ENCODE measurements around the gene FAM3C.
"Not testable (repeated sequence)": the region's sequence is repeated elsewhere in the genome, so short reads cannot be mapped to it uniquely, and the experiment has no call there.

FAM3C gene

DNA sequence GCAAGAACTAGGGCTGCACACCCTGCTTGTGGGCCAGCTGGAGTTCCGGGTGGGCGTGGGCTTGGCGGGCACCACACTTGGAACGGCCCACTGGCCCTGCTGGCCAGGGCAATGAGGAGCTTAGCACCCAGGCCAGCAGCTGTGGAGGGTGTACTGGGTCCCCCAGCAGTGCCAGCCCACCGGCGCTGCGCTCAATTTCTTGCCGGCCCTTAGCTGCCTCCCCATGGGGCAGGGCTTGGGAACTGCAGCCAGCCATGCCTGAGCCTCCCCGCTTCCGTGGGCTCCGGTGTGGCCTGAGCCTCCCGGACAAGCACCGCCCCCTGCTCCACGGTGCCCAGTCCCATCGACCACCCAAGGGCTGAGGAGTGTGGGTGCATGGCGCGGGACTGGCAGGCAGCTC lies 25.6 kb upstream of the FAM3C start:
- not testable (repeated sequence) for H3K27ac Mint-ChIP-seq; H3K9me3 Mint-ChIP-seq; H3K4me1 Mint-ChIP-seq (ENCODE audit: low read depth)

DNA sequence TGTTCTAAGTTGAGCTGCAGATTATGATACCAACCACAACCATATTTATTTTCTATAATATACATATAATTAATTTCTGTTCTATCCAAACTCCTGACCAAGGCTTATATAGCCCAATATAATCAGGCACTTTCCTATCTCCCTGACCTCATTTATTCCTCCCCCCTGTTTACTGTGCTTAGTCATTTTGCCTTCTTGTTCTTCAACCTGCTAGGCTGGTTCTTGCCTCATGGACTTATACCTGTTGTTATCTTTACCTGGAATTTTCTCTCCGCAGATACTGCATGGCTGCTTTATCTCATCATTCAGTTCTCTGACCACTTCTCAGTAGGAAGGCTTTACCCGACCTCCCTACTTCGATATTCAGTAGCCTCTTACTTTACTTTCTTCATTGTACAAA lies 24.9 kb upstream of the FAM3C start:
- H3K27ac Mint-ChIP-seq = no peak overlapping the region
- no peaks in the 10 kb centered on the region for H3K36me3 Mint-ChIP-seq (ENCODE audit: low read depth)
- H3K4me3 Mint-ChIP-seq = no peak overlapping the region
- peaks cover 4% of the 10 kb centered on the region for H3K27me3 Mint-ChIP-seq
- no peaks in the 10 kb centered on the region for H3K9me3 Mint-ChIP-seq
- H3K4me1 Mint-ChIP-seq (ENCODE audit: low read depth) = no peaks in the 10 kb centered on the region

More for the DNA sequence above, 25.6 kb upstream of the FAM3C start:
- not testable (repeated sequence) for H3K27me3 Mint-ChIP-seq; H3K36me3 Mint-ChIP-seq (ENCODE audit: low read depth); H3K4me3 Mint-ChIP-seq

DNA sequence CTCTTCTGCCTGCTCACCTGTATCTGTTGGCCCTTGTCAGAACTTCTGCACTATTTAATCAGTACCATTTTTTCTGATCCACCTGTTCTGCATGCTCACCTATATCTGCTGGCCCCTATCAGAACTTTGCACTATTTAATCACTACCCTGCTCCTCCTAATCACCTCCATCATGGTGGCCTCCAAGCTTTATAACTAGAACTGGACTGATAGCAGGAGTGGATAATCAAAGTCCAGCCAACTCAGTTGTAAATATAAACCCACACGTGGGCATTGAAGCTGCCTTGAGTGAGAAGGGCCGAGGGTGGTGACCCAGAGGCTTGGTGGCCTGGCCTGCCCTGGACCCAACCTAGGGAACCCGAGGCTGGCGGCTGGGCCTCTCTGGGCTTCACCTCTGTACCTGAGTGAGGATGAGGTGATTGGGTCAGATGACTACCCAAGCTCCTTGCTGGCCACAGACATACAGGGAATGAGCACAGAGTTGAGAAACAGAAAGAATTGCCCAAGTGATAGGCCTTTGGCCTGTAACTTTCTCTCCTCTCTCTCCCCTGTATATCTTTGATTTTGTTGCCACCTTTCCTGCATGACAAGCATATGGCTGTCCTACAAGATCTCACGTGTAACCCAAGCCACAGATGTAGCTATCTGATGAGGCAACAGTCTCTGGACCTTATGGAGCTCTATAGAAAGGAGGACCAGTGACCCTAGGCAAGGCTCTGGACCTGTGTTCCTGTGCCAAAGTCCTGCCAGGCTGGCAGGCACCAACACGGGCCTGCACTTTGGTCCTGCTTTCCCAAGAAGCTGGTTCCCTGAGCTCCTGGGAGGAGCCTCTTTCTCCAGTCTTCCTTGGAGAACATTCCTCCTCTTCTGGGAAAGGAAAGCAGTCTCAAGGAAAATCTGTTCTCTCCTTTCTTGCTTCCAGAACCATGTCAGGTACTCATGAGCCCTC lies 23.4 kb upstream of the FAM3C start:
- Mint-ChIP-seq H3K4me1 (ENCODE audit: low read depth) (no peaks in the 10 kb centered on the region), H3K36me3 (ENCODE audit: low read depth) (no peaks in the 10 kb centered on the region), H3K9me3 (no peaks in the 10 kb centered on the region), H3K4me3 (no peak overlapping the region), H3K27me3 (peaks cover under 1% of the 10 kb centered on the region), H3K27ac (no peak overlapping the region)

DNA sequence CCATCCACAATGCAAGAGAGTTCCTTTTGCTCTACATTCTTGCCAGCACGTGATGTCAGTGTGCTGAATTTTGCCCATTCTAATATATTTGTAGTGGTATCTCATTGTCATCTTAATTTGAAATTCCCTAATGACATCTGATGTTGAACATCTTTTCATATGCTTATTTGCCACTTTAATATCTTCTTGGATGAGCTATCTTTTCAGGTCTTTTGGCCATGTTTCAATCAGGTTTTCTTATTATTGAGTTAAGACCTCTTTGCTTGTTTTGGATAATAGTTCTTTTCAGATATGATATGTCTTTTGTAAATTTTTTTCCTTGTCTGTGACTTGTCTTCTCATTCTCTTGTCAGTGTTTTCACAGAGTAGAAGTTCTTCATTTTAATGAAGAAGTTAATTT lies 20.4 kb upstream of the FAM3C start:
- no peaks in the 10 kb centered on the region for H3K9me3 Mint-ChIP-seq
- no peak overlapping the region for H3K27ac Mint-ChIP-seq
- no peaks in the 10 kb centered on the region for H3K36me3 Mint-ChIP-seq (ENCODE audit: low read depth)
- no peaks in the 10 kb centered on the region for H3K27me3 Mint-ChIP-seq
- peaks cover 3% of the 10 kb centered on the region for H3K4me1 Mint-ChIP-seq (ENCODE audit: low read depth)
- no peak overlapping the region for H3K4me3 Mint-ChIP-seq

DNA sequence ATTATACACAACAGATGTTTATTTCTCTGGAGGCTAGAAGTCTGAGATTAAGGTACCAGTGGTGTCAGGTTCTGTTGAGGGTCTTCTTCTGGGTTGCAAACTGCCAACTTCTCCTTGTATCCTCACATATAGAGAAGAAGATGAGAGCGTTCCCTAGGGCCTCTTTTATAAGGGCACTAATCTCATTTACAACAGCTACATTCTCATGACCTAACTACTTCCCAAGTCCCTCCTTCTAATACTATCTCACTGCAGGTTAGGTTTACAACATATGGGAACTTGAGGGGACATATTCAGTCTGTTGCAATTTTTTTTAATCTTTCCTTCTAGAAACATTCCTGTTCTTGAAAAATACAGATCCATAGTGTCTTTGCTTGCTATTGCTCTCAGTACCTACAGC lies 18.3 kb upstream of the FAM3C start:
- Mint-ChIP-seq H3K4me1 (ENCODE audit: low read depth) (peaks cover 12% of the 10 kb centered on the region), H3K4me3 (no peak overlapping the region), H3K27ac (no peak overlapping the region), H3K9me3 (no peaks in the 10 kb centered on the region), H3K27me3 (no peaks in the 10 kb centered on the region), H3K36me3 (ENCODE audit: low read depth) (no peaks in the 10 kb centered on the region)

DNA sequence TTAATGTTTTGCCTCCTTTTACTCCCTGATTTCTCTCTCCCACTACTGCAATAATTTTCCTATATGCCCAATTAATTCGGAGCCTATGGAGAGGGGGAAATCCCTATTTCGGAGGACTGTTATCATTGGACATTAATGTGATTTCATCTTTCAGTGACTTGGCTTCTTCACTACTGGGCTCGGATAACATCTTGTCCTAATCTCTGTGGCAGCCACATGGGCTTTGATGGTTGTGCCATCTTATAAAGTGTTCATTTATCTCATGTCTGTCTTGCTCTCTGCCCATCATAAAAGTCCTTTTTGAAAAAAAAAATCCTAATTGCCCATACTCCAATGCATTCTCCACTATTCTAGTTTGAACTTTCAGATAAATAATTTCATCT lies 15.5 kb upstream of the FAM3C start:
- Mint-ChIP-seq H3K27ac (no peak overlapping the region), H3K36me3 (ENCODE audit: low read depth) (no peaks in the 10 kb centered on the region)

DNA sequence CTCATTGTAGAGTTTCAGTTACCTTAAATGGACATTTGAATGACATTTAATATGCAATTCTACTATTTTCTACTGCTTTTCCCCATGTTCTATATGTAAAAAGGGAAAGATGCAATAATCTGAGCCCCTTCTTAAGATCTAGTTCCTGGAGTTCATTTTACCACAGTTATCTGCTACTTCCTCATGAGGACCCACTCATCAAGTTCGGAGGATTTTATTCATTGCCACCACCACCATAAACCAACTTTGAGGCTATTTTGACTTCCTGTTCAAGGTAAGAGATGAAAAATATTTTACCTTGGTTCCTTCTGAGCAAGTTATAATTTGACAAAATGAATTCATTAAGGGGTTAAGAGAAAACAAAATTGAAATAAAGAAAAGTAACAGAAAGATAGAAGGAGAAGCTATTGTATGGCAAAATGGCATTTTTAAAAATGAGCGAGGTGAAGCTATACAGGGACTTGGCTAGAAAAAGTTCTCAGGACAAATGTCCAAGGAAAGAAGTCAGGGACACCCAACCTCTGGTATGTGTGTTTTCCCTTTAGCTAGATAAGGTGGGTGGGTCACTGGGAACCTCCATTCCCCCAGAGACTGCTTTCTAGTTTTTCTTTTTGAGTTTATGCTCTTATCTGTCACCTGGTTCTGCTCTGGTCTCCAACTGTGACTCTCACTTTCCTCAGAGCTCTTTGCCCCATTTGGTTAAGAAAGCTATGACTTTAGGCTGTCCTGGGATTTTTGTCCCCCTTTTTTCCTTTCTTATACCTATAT lies 14.9 kb upstream of the FAM3C start:
- Mint-ChIP-seq H3K4me3 (no peak overlapping the region), H3K9me3 (no peaks in the 10 kb centered on the region), H3K36me3 (ENCODE audit: low read depth) (no peaks in the 10 kb centered on the region), H3K4me1 (ENCODE audit: low read depth) (peaks cover 12% of the 10 kb centered on the region), H3K27me3 (no peaks in the 10 kb centered on the region), H3K27ac (no peak overlapping the region)

More for the DNA sequence above, 15.5 kb upstream of the FAM3C start:
- Mint-ChIP-seq H3K4me3 (no peak overlapping the region), H3K9me3 (no peaks in the 10 kb centered on the region), H3K27me3 (no peaks in the 10 kb centered on the region), H3K4me1 (ENCODE audit: low read depth) (peaks cover 12% of the 10 kb centered on the region)

DNA sequence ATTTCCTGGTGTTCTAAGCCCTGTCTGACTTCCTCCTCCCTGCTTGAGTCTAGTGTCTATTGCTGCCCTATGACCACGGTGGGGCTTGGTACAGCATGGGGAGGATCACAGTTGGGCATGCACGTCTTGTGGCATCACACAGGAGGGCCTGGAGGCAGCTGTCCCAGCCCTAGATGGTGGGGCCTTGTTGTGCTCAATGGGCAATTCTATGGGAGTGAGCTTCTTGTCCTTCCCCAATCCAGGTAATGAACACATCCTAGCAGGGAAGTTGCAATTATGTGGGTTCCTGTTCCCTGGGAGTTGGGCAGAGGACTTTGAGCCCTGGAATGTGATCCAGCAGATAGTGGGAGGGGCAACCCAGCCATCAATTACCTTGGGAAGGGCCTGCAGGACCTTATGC lies 10.8 kb upstream of the FAM3C start:
- H3K27me3 Mint-ChIP-seq = no peaks in the 10 kb centered on the region
- no peaks in the 10 kb centered on the region for H3K9me3 Mint-ChIP-seq
- peaks cover 30% of the 10 kb centered on the region for H3K4me1 Mint-ChIP-seq (ENCODE audit: low read depth)

DNA sequence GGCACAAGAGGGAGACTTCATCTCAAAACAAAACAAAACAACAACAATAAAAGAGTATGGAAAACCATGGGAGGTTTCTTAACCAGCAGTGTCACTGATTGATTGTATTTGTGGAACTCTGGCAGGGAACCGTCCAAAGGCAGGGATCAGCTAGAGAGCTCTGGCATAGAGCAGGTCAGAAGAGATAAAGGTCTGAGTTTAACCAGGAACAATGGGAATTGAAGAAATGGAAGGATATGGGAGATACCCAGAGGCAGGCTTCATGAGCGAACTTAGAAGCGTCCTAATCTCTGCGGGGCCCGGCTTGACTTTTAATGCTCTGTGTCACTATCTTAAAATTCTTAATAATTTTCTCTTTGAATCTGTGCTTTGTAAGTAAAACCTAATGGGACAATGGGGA lies 10.4 kb upstream of the FAM3C start:
- Mint-ChIP-seq H3K4me3 (no peak overlapping the region), H3K4me1 (ENCODE audit: low read depth) (peaks cover 29% of the 10 kb centered on the region), H3K9me3 (no peaks in the 10 kb centered on the region), H3K27ac (no peak overlapping the region), H3K36me3 (ENCODE audit: low read depth) (no peaks in the 10 kb centered on the region), H3K27me3 (no peaks in the 10 kb centered on the region)

More for the DNA sequence above, 10.8 kb upstream of the FAM3C start:
- Mint-ChIP-seq H3K27ac (no peak overlapping the region), H3K4me3 (no peak overlapping the region), H3K36me3 (ENCODE audit: low read depth) (no peaks in the 10 kb centered on the region)

DNA sequence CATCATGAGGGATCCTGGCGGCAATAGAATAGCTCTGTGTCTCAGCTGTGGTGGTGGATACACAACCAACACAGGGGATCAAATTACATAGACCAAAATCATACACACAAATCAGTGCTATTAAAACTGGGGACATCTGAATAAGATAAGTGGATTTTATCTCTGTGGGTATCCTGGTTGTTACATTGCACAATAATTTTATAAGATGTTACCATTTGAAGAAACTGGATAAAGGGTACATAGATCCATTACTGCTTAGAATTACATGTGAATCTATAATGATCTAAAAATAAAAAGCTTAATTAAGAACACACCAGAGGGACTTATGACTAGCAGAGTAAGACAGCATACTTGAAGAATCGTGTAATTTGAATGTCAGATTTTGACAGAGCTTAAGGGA lies 8.2 kb upstream of the FAM3C start:
- no peaks in the 10 kb centered on the region for H3K36me3 Mint-ChIP-seq (ENCODE audit: low read depth)
- H3K4me1 Mint-ChIP-seq (ENCODE audit: low read depth) = peaks cover 20% of the 10 kb centered on the region
- no peak overlapping the region for H3K4me3 Mint-ChIP-seq
- no peaks in the 10 kb centered on the region for H3K9me3 Mint-ChIP-seq
- H3K27me3 Mint-ChIP-seq = no peaks in the 10 kb centered on the region
- H3K27ac Mint-ChIP-seq = no peak overlapping the region

DNA sequence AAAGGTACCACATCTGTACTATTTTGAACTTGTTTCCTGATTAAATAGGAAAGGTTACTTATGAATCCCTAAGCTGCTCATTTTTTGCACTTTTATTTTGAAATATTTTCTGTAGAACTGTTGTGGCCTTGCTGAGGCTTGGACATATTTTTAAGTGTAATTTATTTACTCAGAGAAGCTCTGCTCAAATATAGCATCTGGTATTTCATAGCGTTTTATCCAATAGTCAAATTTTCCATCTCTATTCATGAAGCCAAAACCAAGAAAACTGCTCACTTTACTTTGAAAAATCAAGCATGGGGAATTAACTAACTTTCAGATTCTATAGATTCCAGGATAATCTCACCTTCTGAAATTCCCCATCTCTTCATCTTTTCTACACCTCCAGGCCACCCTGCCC lies 6.6 kb upstream of the FAM3C start:
- H3K4me1 Mint-ChIP-seq (ENCODE audit: low read depth) = peaks cover 20% of the 10 kb centered on the region
- H3K9me3 Mint-ChIP-seq = no peaks in the 10 kb centered on the region
- H3K36me3 Mint-ChIP-seq (ENCODE audit: low read depth) = no peaks in the 10 kb centered on the region
- H3K27ac Mint-ChIP-seq = no peak overlapping the region
- H3K4me3 Mint-ChIP-seq = no peak overlapping the region
- H3K27me3 Mint-ChIP-seq = no peaks in the 10 kb centered on the region

DNA sequence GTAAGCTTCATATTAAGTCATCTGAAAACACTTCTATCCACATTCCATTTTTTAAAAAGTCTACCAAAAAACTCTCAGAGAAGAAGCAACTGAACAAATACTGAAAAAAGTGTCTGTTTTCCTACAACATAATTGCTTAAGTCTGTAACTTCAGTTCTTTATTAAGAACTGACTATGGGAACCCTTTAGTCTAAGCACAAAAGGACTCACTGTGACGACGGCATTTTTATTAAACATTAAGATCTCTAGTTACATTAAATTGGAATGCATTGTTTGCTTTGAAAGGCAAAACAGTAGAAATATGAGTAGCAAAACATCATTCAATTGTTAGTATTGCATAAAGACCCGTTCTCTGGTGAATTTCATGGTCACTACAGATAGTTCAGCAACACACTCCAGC lies 5.8 kb upstream of the FAM3C start:
- Mint-ChIP-seq H3K4me3 (no peak overlapping the region), H3K4me1 (ENCODE audit: low read depth) (peaks cover 25% of the 10 kb centered on the region), H3K9me3 (no peaks in the 10 kb centered on the region), H3K27ac (no peak overlapping the region), H3K36me3 (ENCODE audit: low read depth) (no peaks in the 10 kb centered on the region), H3K27me3 (no peaks in the 10 kb centered on the region)

DNA sequence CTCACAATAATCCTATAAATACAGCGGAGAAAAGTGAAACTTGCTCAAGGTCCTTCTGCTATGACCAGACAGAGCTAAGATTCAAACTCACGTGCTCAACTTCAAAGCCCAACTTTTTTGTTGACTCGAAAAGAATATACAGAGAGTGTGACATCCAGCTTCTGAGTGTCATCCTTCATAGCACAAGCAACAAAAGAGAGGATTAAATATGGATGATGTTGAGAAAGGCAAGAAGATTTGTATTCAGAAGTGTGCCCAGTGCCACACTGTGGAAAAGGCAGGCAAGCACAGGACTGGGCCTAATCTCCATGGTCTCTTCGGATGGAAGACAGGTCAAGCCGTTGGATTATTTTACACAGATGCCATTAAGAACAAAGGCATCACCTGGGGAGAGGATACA lies 2.1 kb upstream of the FAM3C start:
- no peak overlapping the region for H3K4me3 Mint-ChIP-seq
- no peaks in the 10 kb centered on the region for H3K9me3 Mint-ChIP-seq
- H3K4me1 Mint-ChIP-seq (ENCODE audit: low read depth) = peaks cover 41% of the 10 kb centered on the region
- H3K27ac Mint-ChIP-seq = no peak overlapping the region
- no peaks in the 10 kb centered on the region for H3K27me3 Mint-ChIP-seq
- H3K36me3 Mint-ChIP-seq (ENCODE audit: low read depth) = peaks cover 11% of the 10 kb centered on the region

DNA sequence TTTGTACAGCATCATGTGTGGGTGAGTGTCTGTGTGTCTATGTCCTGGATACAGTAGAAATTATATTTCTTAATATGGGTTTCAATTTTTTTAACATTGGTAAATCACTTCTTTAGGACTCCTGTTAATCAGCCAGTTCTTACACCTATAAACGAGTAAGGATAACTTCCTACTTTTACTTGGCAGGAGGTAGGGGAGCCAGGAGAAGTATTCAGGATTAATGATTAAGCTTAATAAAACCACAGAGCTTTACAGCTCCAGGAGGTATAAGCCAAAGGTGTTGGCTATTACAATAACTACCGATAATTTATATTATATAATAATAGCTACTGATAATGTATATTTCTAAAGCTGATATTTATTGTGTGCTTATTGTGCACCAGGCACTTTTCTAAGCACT lies 1.7 kb upstream of the FAM3C start:
- H3K4me1 Mint-ChIP-seq (ENCODE audit: low read depth) = peaks cover 41% of the 10 kb centered on the region
- H3K27ac Mint-ChIP-seq = no peak overlapping the region
- no peak overlapping the region for H3K4me3 Mint-ChIP-seq

DNA sequence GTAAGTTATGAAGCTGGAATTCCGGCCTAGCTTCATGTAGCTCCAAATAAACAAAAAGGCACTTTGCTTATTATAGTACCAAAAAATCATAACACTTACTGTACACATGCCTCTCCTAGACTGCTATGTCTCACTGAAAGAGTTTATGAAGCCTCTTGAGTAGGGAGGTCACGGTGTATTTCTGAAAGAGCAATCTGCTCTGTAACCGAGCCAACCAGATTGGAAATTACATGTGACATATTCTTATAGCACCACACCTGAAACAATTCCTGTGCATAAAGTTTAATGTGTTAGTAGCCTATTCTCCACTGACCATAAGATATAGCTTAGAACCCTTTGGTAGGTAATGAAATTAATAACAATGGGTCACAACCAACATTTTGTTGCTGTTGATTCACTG lies 1.3 kb upstream of the FAM3C start:
- H3K36me3 Mint-ChIP-seq (ENCODE audit: low read depth) = peaks cover 20% of the 10 kb centered on the region
- peak overlapping the region; percentile 14 for H3K4me3 Mint-ChIP-seq
- no peaks in the 10 kb centered on the region for H3K27me3 Mint-ChIP-seq
- no peak overlapping the region for H3K27ac Mint-ChIP-seq
- peaks cover 5% of the 10 kb centered on the region for H3K9me3 Mint-ChIP-seq
- peaks cover 41% of the 10 kb centered on the region for H3K4me1 Mint-ChIP-seq (ENCODE audit: low read depth)

More for the DNA sequence above, 1.7 kb upstream of the FAM3C start:
- Mint-ChIP-seq H3K9me3 (peaks cover 1% of the 10 kb centered on the region), H3K27me3 (no peaks in the 10 kb centered on the region), H3K36me3 (ENCODE audit: low read depth) (peaks cover 15% of the 10 kb centered on the region)

All from stimulated activated naive CD8-positive, alpha-beta T cell treated with anti-CD3 and anti-CD28 coated beads, Interleukin-15, Interleukin-2, amounts not matched to agents 100 ng/mL and 50 ng/mL, for 24 hours (primary cell).